Fibroblast of lung (primary cell): ENCODE data around the gene RNF220. TPM values are rescaled to one million over a fixed set of nuclear protein-coding genes. Genes with fewer than 3 reads are reported as not detected.
A peak's percentile ranks its signal among the peaks of the same experiment; 100 is the strongest.

Experiments
- DNase-seq, 2 donors: peaks; one replicate each; pipeline versions ENCODE4 v3.0.0 to v3.0.0-alpha.2; 2010; ENCODE audit warnings: low read depth in 2 of 2
- H2AFZ ChIP-seq: 2 replicates; pipeline ENCODE4 v1.5.1; 2012; ENCODE audit warnings: low read length, control low read depth, inconsistent platforms
- H3K27ac ChIP-seq: 2 replicates; pipeline ENCODE4 v1.5.1; 2011; ENCODE audit warnings: low read length, control low read depth; ENCODE audit not compliant: insufficient read depth
- H3K27me3 ChIP-seq: 2 replicates; pipeline ENCODE4 v1.5.1; 2011; ENCODE audit warnings: mild to moderate bottlenecking, low read length; ENCODE audit not compliant: control insufficient read depth, insufficient read depth
- H3K36me3 ChIP-seq: 2 replicates; pipeline ENCODE4 v1.5.1; 2011; ENCODE audit warnings: low read length; ENCODE audit not compliant: control insufficient read depth, insufficient read depth
- H3K4me1 ChIP-seq: 2 replicates; pipeline ENCODE4 v1.5.1; 2011; ENCODE audit warnings: low read length; ENCODE audit not compliant: control insufficient read depth, insufficient read depth; ENCODE audit errors: extremely low read depth
- H3K4me2 ChIP-seq: 2 replicates; pipeline ENCODE4 v1.5.1; 2011; ENCODE audit warnings: low read length, control low read depth; ENCODE audit not compliant: insufficient read depth; ENCODE audit errors: extremely low read depth
- H3K4me3 ChIP-seq, 4 experiments: fragments of 200-600 bp in 1 of 4; sonication (generic) in 1 of 4; replicated peaks in 1 of 4; 2 replicates each; pipeline ENCODE4 v1.5.1; 2011 to 2016; ENCODE audit warnings: low read length in 4 of 4, low read depth in 3 of 4, mild to moderate bottlenecking in 3 of 4, control low read depth in 2 of 4, inconsistent platforms in 1 of 4, mixed read lengths in 1 of 4; ENCODE audit not compliant: insufficient read depth in 1 of 4; ENCODE audit errors: control extremely low read depth in 1 of 4
- H3K79me2 ChIP-seq: 2 replicates; pipeline ENCODE4 v1.5.1; 2012; ENCODE audit warnings: mild to moderate bottlenecking, low read length, inconsistent platforms; ENCODE audit not compliant: control insufficient read depth, insufficient read depth
- H3K9ac ChIP-seq: 2 replicates; pipeline ENCODE4 v1.5.1; 2011; ENCODE audit warnings: mild to moderate bottlenecking, low read length, control low read depth; ENCODE audit not compliant: insufficient read depth
- H3K9me3 ChIP-seq: 2 replicates; pipeline ENCODE4 v1.5.1; 2012; ENCODE audit warnings: low read depth, low read length; ENCODE audit not compliant: control insufficient read depth, insufficient read depth
- H4K20me1 ChIP-seq: 2 replicates; pipeline ENCODE4 v1.5.1; 2011; ENCODE audit warnings: low read length; ENCODE audit not compliant: control insufficient read depth, insufficient read depth; ENCODE audit errors: extremely low read depth
- CTCF ChIP-seq, 2 donors: IDR thresholded peaks in 1 of 2; conservative IDR thresholded peaks in 1 of 2; 1 replicate in 1 of 2; 2 replicates in 1 of 2; pipeline ENCODE4 v1.5.1; 2011 to 2012; ENCODE audit warnings: low read length in 2 of 2, control low read depth in 1 of 2, inconsistent platforms in 1 of 2, low read depth in 1 of 2, mild to moderate bottlenecking in 1 of 2
- EZH2 ChIP-seq: IDR thresholded peaks from 2 replicates; pipeline ENCODE4 v1.5.1; 2012; ENCODE audit warnings: low read length, control low read depth, mild to moderate bottlenecking; ENCODE audit errors: missing control alignments
- polyA plus RNA-seq, 2 donors: library from polyadenylated mRNA; depleted of rRNA in 1 of 2; stranded (reverse) in 1 of 2; unstranded in 1 of 2; fragments of >200 nt; gene quantifications; 2 replicates each; pipeline ENCODE4 v1.2.1, GENCODE V29; 2011 to 2012; ENCODE audit warnings: missing spikeins in 1 of 2
- total RNA-seq: library from RNA; depleted of rRNA; stranded (reverse); fragments of >200 nt; gene quantifications from 2 replicates; pipeline ENCODE4 v1.2.1, GENCODE V29; 2014

The RNF220 gene
- total and polyA plus RNA-seq, 2 donors (not counting 1 experiment from before 2014, with no cell fraction given), result 42.3 to 52.0 TPM

GRCh38 chr1:44651069-44651468 is 246.0 kb downstream of the RNF220 start:
- no peaks in the 10 kb centered on the region for H3K4me1 ChIP-seq
- TF ChIP-seq CTCF (conservative IDR thresholded peaks at IDR 0.05 in 1 of 2, IDR thresholded peaks at IDR 0.05 in 1 of 2; ENCODE audit: low read depth in 1 of 2, low read length in 2 of 2) (no peak), EZH2 (no peak)
- no peak overlapping the region for H3K4me2 ChIP-seq
- H3K36me3 ChIP-seq, result peaks cover 19% of the 10 kb centered on the region
- no peak overlapping the region for H2AFZ ChIP-seq
- H3K27ac ChIP-seq, result no peak overlapping the region
- H4K20me1 ChIP-seq, result no peaks in the 10 kb centered on the region
- no peak overlapping the region for H3K4me3 ChIP-seq
- no peak for DNase-seq
- H3K9me3 ChIP-seq, result no peaks in the 10 kb centered on the region
- no peaks in the 10 kb centered on the region for H3K27me3 ChIP-seq
- no peaks in the 10 kb centered on the region for H3K79me2 ChIP-seq
- no peak overlapping the region for H3K9ac ChIP-seq

DNA sequence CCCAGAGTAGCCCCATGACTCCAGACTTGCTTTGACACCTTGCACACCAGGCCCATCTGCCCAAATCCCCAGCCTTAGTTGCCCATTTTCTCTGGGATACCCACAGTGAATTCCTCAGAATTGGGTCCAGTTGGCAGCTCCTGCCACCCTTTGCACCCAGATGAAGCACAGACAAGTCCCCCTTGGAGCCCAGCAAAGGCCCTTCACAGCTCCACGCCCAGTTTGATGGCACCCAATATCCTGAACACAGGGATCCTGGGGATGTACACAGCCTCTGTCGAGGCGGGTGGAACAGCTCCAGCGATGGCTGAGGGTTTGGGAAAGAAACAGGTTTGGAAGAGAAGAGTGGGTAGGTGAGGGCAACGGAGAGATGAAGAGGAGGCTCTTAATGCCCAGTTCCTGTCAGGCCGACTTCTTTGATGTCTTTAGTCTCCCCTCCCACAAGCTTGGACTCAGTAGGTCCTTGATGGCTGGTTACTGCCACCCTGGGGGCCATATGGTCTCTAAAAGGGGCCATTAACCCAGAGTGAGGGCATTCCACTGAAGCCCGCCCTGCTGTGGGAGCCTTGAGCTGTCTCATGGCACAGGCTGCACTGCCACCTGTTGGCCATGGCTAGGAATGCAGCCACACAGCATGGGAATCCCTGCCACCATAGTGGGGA is 247.5 kb downstream of the RNF220 start:
- Histone ChIP-seq H3K9ac (no peak overlapping the region), H2AFZ (no peak overlapping the region), H3K36me3 (peaks cover 19% of the 10 kb centered on the region), H3K27ac (no peak overlapping the region), H3K27me3 (no peaks in the 10 kb centered on the region), H4K20me1 (no peaks in the 10 kb centered on the region), H3K9me3 (no peaks in the 10 kb centered on the region), H3K79me2 (no peaks in the 10 kb centered on the region), H3K4me3 (no peak overlapping the region), H3K4me2 (no peak overlapping the region), H3K4me1 (no peaks in the 10 kb centered on the region)
- peak; percentile 31 to 59 for DNase-seq
- TF ChIP-seq CTCF (conservative IDR thresholded peaks at IDR 0.05 in 1 of 2, IDR thresholded peaks at IDR 0.05 in 1 of 2; ENCODE audit: low read depth in 1 of 2, low read length in 2 of 2) (peak; percentile 96 to 97), EZH2 (no peak)

GRCh38 chr1:44653107-44653964 is 248.3 kb downstream of the RNF220 start:
- H3K4me1 ChIP-seq, result no peaks in the 10 kb centered on the region
- no peak overlapping the region for H2AFZ ChIP-seq
- H4K20me1 ChIP-seq, result no peaks in the 10 kb centered on the region
- TF ChIP-seq EZH2 (no peak), CTCF (conservative IDR thresholded peaks at IDR 0.05 in 1 of 2, IDR thresholded peaks at IDR 0.05 in 1 of 2; ENCODE audit: low read depth in 1 of 2, low read length in 2 of 2) (no peak)
- H3K4me2 ChIP-seq, result no peak overlapping the region
- no peak overlapping the region for H3K9ac ChIP-seq
- no peak overlapping the region for H3K4me3 ChIP-seq
- H3K27ac ChIP-seq, result no peak overlapping the region
- DNase-seq, result no peak
- no peaks in the 10 kb centered on the region for H3K27me3 ChIP-seq
- H3K36me3 ChIP-seq, result peaks cover 14% of the 10 kb centered on the region
- no peaks in the 10 kb centered on the region for H3K79me2 ChIP-seq
- H3K9me3 ChIP-seq, result no peaks in the 10 kb centered on the region
